IgD-negative memory B cell (primary cell): ENCODE measurements around the gene SLC22A25. TPM values are rescaled to one million over a fixed set of nuclear protein-coding genes. Genes with fewer than 3 reads are reported as not detected.

Source experiments
- polyA plus RNA-seq: library from polyadenylated mRNA; unstranded; fragments of 300-500 nt; fragmentation: Illumina TruSeq; gene quantifications from one replicate; pipeline ENCODE4 v1.2.3, GENCODE V29; 2021

SLC22A25 gene
- polyA plus RNA-seq, 1 donor from 2014 or later = not detected

Other genes with a start within 250 kb of the SLC22A25 start
- not detected for gene SLC22A8, start 227.8 kb downstream of the SLC22A25 start, polyA plus RNA-seq
- gene SLC22A24, start 99.4 kb downstream of the SLC22A25 start, polyA plus RNA-seq = not detected
- not detected for gene SLC22A9, start 126.2 kb upstream of the SLC22A25 start, polyA plus RNA-seq
- gene PLAAT5, start 247.6 kb upstream of the SLC22A25 start, polyA plus RNA-seq = not detected